ENCODE results near the gene SCARB2.

- TF ChIP-seq CTCF (IDR thresholded peaks at IDR 0.05; ENCODE audit: borderline replicate concordance, extremely low read depth, low read length, poor library complexity, severe bottlenecking) (no peak), EZH2 (IDR thresholded peaks at IDR 0.05; ENCODE audit: borderline replicate concordance, low read depth, low read length, severe bottlenecking) (no peak)
Measured at GRCh38 chr4:76203541-76203940, 10.1 kb downstream of the SCARB2 start.
